COLO668 (cell line): Measurements from ENCODE around the gene RAD9A.

ENCODE experiments used
- DNase-seq: peaks from one replicate; lab custom pipeline; 2025; ENCODE audit not compliant: unreplicated experiment; lab: John Stamatoyannopoulos, UW

RAD9A gene

GRCh38 chr11:67407688-67408163, 15.9 kb downstream of the RAD9A start:
- no peak for DNase-seq

- no peak for DNase-seq
These were observed 16.8 kb downstream of the RAD9A start for GRCh38 chr11:67408437-67409200.

- DNase-seq, result no peak
These were observed 17.5 kb downstream of the RAD9A start for GRCh38 chr11:67409261-67409666.

- DNase-seq, result peak; percentile 55
These were observed 18.1 kb downstream of the RAD9A start for GRCh38 chr11:67409781-67410368.

- no peak for DNase-seq
These were observed 18.6 kb downstream of the RAD9A start for GRCh38 chr11:67410369-67410831.

GRCh38 chr11:67410984-67411784, 19.4 kb downstream of the RAD9A start:
- no peak for DNase-seq

- DNase-seq, result no peak
These were observed 20.0 kb downstream of the RAD9A start for GRCh38 chr11:67411785-67412152.

GRCh38 chr11:67412495-67413179, 20.9 kb downstream of the RAD9A start:
- DNase-seq, result no peak

GRCh38 chr11:67413266-67413849, 21.6 kb downstream of the RAD9A start:
- DNase-seq, result no peak

- peak; percentile 38 for DNase-seq
These were observed 23.9 kb downstream of the RAD9A start, which contains the start of gene CARNS1 for GRCh38 chr11:67415501-67416304. TSS of gene CARNS1 (plus strand) at chr11:67415678. CDS start at chr11:67416200, 522 bp downstream.

GRCh38 chr11:67416416-67417335, 24.9 kb downstream of the RAD9A start:
- DNase-seq, result peak; percentile 71

- DNase-seq, result no peak
These were observed 25.6 kb downstream of the RAD9A start for GRCh38 chr11:67417425-67417824.

GRCh38 chr11:67418476-67419281, 26.9 kb downstream of the RAD9A start:
- no peak for DNase-seq

GRCh38 chr11:67419325-67420049, 27.7 kb downstream of the RAD9A start:
- no peak for DNase-seq

- no peak for DNase-seq
These were observed 28.4 kb downstream of the RAD9A start for GRCh38 chr11:67420147-67420645.

GRCh38 chr11:67420646-67421429, 29.1 kb downstream of the RAD9A start:
- peak; percentile 97 for DNase-seq
